Keratinocyte (primary cell): ENCODE results near the gene SH2D3C. TPM values are rescaled to one million over a fixed set of nuclear protein-coding genes. Genes with fewer than 3 reads are reported as not detected.
"Not testable (repeated sequence)": the region's sequence is repeated elsewhere in the genome, so short reads cannot be mapped to it uniquely, and the experiment has no call there.

Experiments
- DNase-seq: peaks from one replicate; pipeline ENCODE4 v3.0.0-alpha.2; 2011; ENCODE audit warnings: low read depth, missing footprints, low spot score
- FAIRE-seq: peaks from 2 replicates; lab custom pipeline; 2011; peaks lifted over from hg19 to GRCh38; lab: Jason Lieb, UNC
- H2AFZ ChIP-seq: 2 replicates; pipeline ENCODE4 v1.6.0; 2012; ENCODE audit warnings: low read length, control low read depth, inconsistent platforms; ENCODE audit not compliant: control insufficient read depth
- H3K27ac ChIP-seq: 2 replicates; pipeline ENCODE4 v1.5.1; 2011; ENCODE audit warnings: low read length; ENCODE audit not compliant: control insufficient read depth, insufficient read depth
- H3K27me3 ChIP-seq: 3 replicates; pipeline ENCODE4 v1.6.0; 2011; ENCODE audit warnings: low read length; ENCODE audit not compliant: control insufficient read depth, insufficient read depth; ENCODE audit errors: extremely low read depth
- H3K36me3 ChIP-seq, 2 experiments: 2 replicates in 1 of 2; 3 replicates in 1 of 2; pipeline ENCODE4 v1.5.1; 2011; ENCODE audit warnings: low read length in 2 of 2, mild to moderate bottlenecking in 1 of 2; ENCODE audit not compliant: control insufficient read depth in 2 of 2, insufficient read depth in 2 of 2; ENCODE audit errors: extremely low read depth in 1 of 2
- H3K4me1 ChIP-seq: 3 replicates; pipeline ENCODE4 v1.5.1; 2011; ENCODE audit warnings: low read length; ENCODE audit not compliant: control insufficient read depth, insufficient read depth; ENCODE audit errors: extremely low read depth
- H3K4me2 ChIP-seq: 3 replicates; pipeline ENCODE4 v1.6.0; 2011; ENCODE audit warnings: low read depth, low read length; ENCODE audit not compliant: control insufficient read depth, insufficient read depth; ENCODE audit errors: extremely low read depth
- H3K4me3 ChIP-seq, 3 experiments: fragments of 200-600 bp in 1 of 3; sonication (generic) in 1 of 3; 2 replicates in 2 of 3; 3 replicates in 1 of 3; pipeline ENCODE4 v1.5.1; 2011 to 2016; ENCODE audit warnings: low read length in 3 of 3, mild to moderate bottlenecking in 3 of 3, control low read depth in 2 of 3, inconsistent platforms in 1 of 3, low read depth in 1 of 3, mixed read lengths in 1 of 3, mixed run types in 1 of 3, moderate library complexity in 1 of 3; ENCODE audit not compliant: control insufficient read depth in 2 of 3, insufficient read depth in 2 of 3; ENCODE audit errors: extremely low read depth in 1 of 3
- H3K79me2 ChIP-seq: 2 replicates; pipeline ENCODE4 v1.6.0; 2012; ENCODE audit warnings: low read length; ENCODE audit not compliant: control insufficient read depth, insufficient read depth
- H3K9ac ChIP-seq: 3 replicates; pipeline ENCODE4 v1.6.0; 2011; ENCODE audit warnings: low read length; ENCODE audit not compliant: control insufficient read depth, insufficient read depth; ENCODE audit errors: extremely low read depth
- H3K9me1 ChIP-seq: 3 replicates; pipeline ENCODE4 v1.6.0; 2011; ENCODE audit warnings: low read length; ENCODE audit not compliant: control insufficient read depth, insufficient read depth; ENCODE audit errors: extremely low read depth
- H3K9me3 ChIP-seq: 2 replicates; pipeline ENCODE4 v1.5.1; 2012; ENCODE audit warnings: low read depth, low read length; ENCODE audit not compliant: control insufficient read depth
- H4K20me1 ChIP-seq: 3 replicates; pipeline ENCODE4 v1.6.0; 2011; ENCODE audit warnings: low read length; ENCODE audit not compliant: control insufficient read depth, insufficient read depth; ENCODE audit errors: extremely low read depth
- EZH2 ChIP-seq: IDR thresholded peaks from one replicate; pipeline ENCODE4 v1.6.1; 2012; ENCODE audit warnings: inconsistent platforms, mild to moderate bottlenecking, low read length, moderate library complexity
- dilution Hi-C: fragments of 300-500 bp; cut with MboI; formaldehyde crosslinking; loops from one replicate; pipeline ENCODE4 v1.7.0; 2020; ENCODE audit warnings: low sequenced_read_pairs; ENCODE audit not compliant: extremely low pct_ligation_motif_present
- polyA plus RNA-seq, 5 experiments: library from polyadenylated mRNA; depleted of rRNA in 3 of 5; stranded (reverse) in 3 of 5; stranded (forward) in 1 of 5; unstranded in 1 of 5; fragments of >200 nt; gene quantifications; 1 replicate in 1 of 5; 2 replicates in 3 of 5; 3 replicates in 1 of 5; pipeline versions ENCODE4 v1.2.1 to v1.2.3, GENCODE V29; 2011 to 2012; ENCODE audit warnings: missing spikeins in 2 of 5, low read depth in 1 of 5, low replicate concordance in 1 of 5
- TF ChIP-seq, protein P1 (sequence below), 3 experiments: IDR thresholded peaks in 1 of 3; conservative IDR thresholded peaks in 1 of 3; optimal IDR thresholded peaks in 1 of 3; 2 replicates in 2 of 3; 3 replicates in 1 of 3; pipeline versions ENCODE3 to v1.5.1; 2011; ENCODE audit warnings: low read length in 3 of 3, mild to moderate bottlenecking in 3 of 3, moderate library complexity in 2 of 3, control low read depth in 1 of 3, inconsistent platforms in 1 of 3; ENCODE audit not compliant: insufficient read depth in 2 of 3; ENCODE audit errors: extremely low read depth in 1 of 3

Gene SH2D3C
- polyA plus RNA-seq, 1 donor (not counting 4 experiments of a cell fraction or from before 2014, with no cell fraction given): 0.12 TPM

DNA sequence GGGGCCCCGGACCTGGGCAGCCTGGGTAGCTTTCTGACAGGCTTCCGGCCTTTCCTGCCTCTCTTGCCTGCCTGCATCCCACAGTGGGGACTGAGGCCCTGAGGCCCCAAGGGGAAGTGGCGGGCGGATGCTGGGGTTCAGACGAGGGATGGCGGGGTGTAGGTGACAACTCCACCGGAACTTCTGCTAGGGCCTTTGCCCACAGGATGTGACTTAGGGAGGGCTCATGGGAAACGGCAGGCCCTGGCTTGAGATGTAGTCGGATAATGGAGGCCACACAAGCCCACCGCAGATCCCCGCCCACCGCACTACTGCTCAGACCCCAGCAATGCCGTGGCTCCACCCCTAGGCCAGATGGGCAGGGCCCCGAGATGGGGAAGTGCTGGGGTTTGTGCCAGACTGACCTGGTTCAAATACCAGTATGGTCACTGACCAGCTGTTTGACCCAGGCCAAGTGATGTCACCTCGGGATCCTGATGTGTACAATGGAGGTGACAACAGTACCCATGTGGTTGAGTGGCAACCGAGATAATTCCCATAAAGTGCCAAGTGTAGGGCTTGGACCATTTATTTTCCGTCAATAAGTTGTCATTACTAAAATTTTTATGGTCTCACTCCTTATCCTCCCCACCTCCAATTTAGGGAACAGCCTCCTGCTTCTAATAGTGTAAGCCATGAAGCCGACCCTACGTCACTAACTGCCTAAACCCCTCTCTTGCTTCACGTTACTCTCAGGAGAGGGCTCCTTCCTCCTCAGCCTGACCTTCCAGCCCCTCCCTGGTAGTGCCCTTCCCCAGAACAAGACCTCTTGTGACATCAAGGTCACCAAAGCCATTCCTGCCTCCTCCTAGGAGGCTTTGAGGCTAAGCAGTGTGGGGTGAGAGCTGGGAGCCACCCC, 4.9 kb upstream of the SH2D3C start:
- Histone ChIP-seq H3K36me3 (peaks cover 7 to 14% of the 10 kb centered on the region in 2 experiments), H3K4me3 (no peak overlapping the region), H3K9me3 (no peaks in the 10 kb centered on the region), H3K27me3 (no peaks in the 10 kb centered on the region), H3K9me1 (no peaks in the 10 kb centered on the region), H2AFZ (no peak overlapping the region), H3K27ac (no peak overlapping the region), H3K9ac (no peak overlapping the region), H3K4me2 (no peak overlapping the region), H3K4me1 (peaks cover 15% of the 10 kb centered on the region), H3K79me2 (peaks cover 24% of the 10 kb centered on the region), H4K20me1 (peaks cover 15% of the 10 kb centered on the region)
- FAIRE-seq: no peak
- TF ChIP-seq, protein P1, sequence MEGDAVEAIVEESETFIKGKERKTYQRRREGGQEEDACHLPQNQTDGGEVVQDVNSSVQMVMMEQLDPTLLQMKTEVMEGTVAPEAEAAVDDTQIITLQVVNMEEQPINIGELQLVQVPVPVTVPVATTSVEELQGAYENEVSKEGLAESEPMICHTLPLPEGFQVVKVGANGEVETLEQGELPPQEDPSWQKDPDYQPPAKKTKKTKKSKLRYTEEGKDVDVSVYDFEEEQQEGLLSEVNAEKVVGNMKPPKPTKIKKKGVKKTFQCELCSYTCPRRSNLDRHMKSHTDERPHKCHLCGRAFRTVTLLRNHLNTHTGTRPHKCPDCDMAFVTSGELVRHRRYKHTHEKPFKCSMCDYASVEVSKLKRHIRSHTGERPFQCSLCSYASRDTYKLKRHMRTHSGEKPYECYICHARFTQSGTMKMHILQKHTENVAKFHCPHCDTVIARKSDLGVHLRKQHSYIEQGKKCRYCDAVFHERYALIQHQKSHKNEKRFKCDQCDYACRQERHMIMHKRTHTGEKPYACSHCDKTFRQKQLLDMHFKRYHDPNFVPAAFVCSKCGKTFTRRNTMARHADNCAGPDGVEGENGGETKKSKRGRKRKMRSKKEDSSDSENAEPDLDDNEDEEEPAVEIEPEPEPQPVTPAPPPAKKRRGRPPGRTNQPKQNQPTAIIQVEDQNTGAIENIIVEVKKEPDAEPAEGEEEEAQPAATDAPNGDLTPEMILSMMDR (optimal IDR thresholded peaks at IDR 0.05 in 1 of 3, IDR thresholded peaks at IDR 0.05 in 1 of 3, conservative IDR thresholded peaks at IDR 0.05 in 1 of 3; ENCODE audit: extremely low read depth in 1 of 3, insufficient read depth in 2 of 3, low read length in 3 of 3): no peak
- TF ChIP-seq EZH2: no peak
- no peak for DNase-seq
- dilution Hi-C loops: no loop called here

DNA sequence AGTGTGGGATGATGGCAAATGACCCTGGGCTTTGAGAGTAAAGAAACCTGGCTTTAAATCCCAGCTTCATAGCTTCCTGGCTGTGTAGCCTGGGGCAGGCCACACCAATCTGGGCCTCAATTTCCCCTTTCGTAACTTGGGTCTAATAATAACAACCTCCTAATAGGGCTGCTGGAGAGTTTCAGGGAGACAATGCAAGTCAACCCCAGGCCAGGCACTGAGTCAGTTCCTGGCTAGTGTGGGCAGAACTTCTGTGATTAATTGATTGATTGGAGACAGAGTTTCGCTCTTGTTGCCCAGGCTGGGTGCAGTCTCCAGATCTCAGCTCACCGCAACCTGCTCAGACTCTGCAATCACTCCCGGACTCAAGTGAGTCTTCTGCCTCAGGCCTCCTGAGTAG, 3.3 kb upstream of the SH2D3C start:
- no peak for FAIRE-seq
- H3K4me1 ChIP-seq: peaks cover 3% of the 10 kb centered on the region

DNA sequence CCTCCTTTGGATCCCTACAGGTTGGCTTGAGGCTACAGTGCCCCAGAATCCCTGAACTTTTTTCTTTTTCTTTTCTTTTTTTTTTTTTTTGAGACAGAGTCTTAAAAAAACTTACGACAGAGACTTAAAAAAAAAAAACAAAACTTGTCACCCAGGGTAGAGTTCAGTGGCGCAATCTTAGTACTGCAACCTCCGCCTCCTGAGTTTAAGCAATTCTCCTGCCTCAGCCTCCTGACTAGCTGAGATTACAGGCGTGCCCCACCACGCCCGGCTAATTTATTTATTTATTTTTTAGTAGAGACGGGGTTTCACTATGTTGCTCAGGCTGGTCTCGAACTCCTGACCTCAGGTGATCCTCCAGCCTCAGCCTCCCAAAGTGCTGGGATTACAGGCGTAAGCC, 2.4 kb upstream of the SH2D3C start:
- H3K4me1 ChIP-seq, H4K20me1 ChIP-seq, H3K27ac ChIP-seq, H2AFZ ChIP-seq, H3K79me2 ChIP-seq, H3K9me3 ChIP-seq, H3K9me1 ChIP-seq, DNase-seq, H3K4me3 ChIP-seq, H3K36me3 ChIP-seq, H3K27me3 ChIP-seq, dilution Hi-C loops, FAIRE-seq, H3K9ac ChIP-seq, H3K4me2 ChIP-seq: not testable (repeated sequence)

More for the DNA sequence above, 3.3 kb upstream of the SH2D3C start:
- dilution Hi-C loops: no loop called here
- no peaks in the 10 kb centered on the region for H3K9me3 ChIP-seq
- no peak overlapping the region for H2AFZ ChIP-seq
- no peak overlapping the region for H3K9ac ChIP-seq
- no peaks in the 10 kb centered on the region for H3K9me1 ChIP-seq
- no peak overlapping the region for H3K4me3 ChIP-seq
- H3K27me3 ChIP-seq: no peaks in the 10 kb centered on the region
- DNase-seq: no peak
- no peak overlapping the region for H3K27ac ChIP-seq
- peaks cover 3% of the 10 kb centered on the region for H4K20me1 ChIP-seq
- peaks cover 8% of the 10 kb centered on the region for H3K79me2 ChIP-seq
- no peak overlapping the region for H3K4me2 ChIP-seq
- TF ChIP-seq, protein P1 (optimal IDR thresholded peaks at IDR 0.05 in 1 of 3, IDR thresholded peaks at IDR 0.05 in 1 of 3, conservative IDR thresholded peaks at IDR 0.05 in 1 of 3; ENCODE audit: extremely low read depth in 1 of 3, insufficient read depth in 2 of 3, low read length in 3 of 3): no peak
- TF ChIP-seq EZH2: no peak
- no peaks in the 10 kb centered on the region for H3K36me3 ChIP-seq
